Measurements from ENCODE around the gene SORBS1. TPM values are rescaled to one million over a fixed set of nuclear protein-coding genes. Genes with fewer than 3 reads are reported as not detected.

Gene SORBS1
- total RNA-seq, 2 experiments from 2014 or later, result 0.57 to 3.1 TPM

GRCh38 chr10:95538412-95538811 lies 22.8 kb downstream of the SORBS1 start:
- no peak for TF ChIP-seq CTCF (conservative IDR thresholded peaks at IDR 0.05; ENCODE audit: low read length)
- no peak for TF ChIP-seq EZH2phosphoT487 (IDR thresholded peaks at IDR 0.05; ENCODE audit: borderline replicate concordance, low read depth, low read length)
- Histone ChIP-seq H3K9me3 (ENCODE audit: low read length) (no peaks in the 10 kb centered on the region), H3K9me2 (ENCODE audit: insufficient read depth, low read length) (no peaks in the 10 kb centered on the region), H3K36me3 (ENCODE audit: insufficient read depth, low read length) (no peaks in the 10 kb centered on the region), H3K4me3 (ENCODE audit: low read depth, low read length, poor library complexity, severe bottlenecking) (no peak overlapping the region), H4K20me1 (ENCODE audit: insufficient read depth, low read length) (no peaks in the 10 kb centered on the region), H3K79me2 (ENCODE audit: insufficient read depth, low read depth, low read length) (no peaks in the 10 kb centered on the region), H3K27ac (ENCODE audit: low read depth, low read length, poor library complexity, severe bottlenecking) (no peak overlapping the region), H3K4me2 (ENCODE audit: low read length) (no peak overlapping the region), H3K4me1 (ENCODE audit: insufficient read depth, low read length, poor library complexity, severe bottlenecking) (no peaks in the 10 kb centered on the region), H2AFZ (ENCODE audit: low read length) (no peak overlapping the region)
- BruUV-seq (replicated peaks), result no TSS peak
- POLR2A ChIA-PET, result interaction anchor here (0.7 kb wide), 1 partner anchor 302 kb away, joined by 3 read pairs; no protein-coding TSS in a partner anchor
- CTCF ChIA-PET (ENCODE audit: unreplicated experiment), result no interaction called here
- intact Hi-C loops (cut with micrococcal nuclease; ENCODE audit: unreplicated experiment), result no loop called here
- DNase-seq (ENCODE audit: low spot score), result no peak

- BruUV-seq (replicated peaks), result no TSS peak
- POLR2A ChIA-PET, result no interaction called here
These were observed 23.6 kb downstream of the SORBS1 start for GRCh38 chr10:95537542-95537927.

More at GRCh38 chr10:95537542-95537927, 23.6 kb downstream of the SORBS1 start:
- Histone ChIP-seq H3K9me3 (ENCODE audit: low read length) (no peaks in the 10 kb centered on the region), H4K20me1 (ENCODE audit: insufficient read depth, low read length) (no peaks in the 10 kb centered on the region), H3K4me1 (ENCODE audit: insufficient read depth, low read length, poor library complexity, severe bottlenecking) (no peaks in the 10 kb centered on the region), H3K4me2 (ENCODE audit: low read length) (no peak overlapping the region), H3K9me2 (ENCODE audit: insufficient read depth, low read length) (no peaks in the 10 kb centered on the region), H3K4me3 (ENCODE audit: low read depth, low read length, poor library complexity, severe bottlenecking) (no peak overlapping the region), H3K27ac (ENCODE audit: low read depth, low read length, poor library complexity, severe bottlenecking) (no peak overlapping the region), H3K36me3 (ENCODE audit: insufficient read depth, low read length) (no peaks in the 10 kb centered on the region), H3K79me2 (ENCODE audit: insufficient read depth, low read depth, low read length) (no peaks in the 10 kb centered on the region), H2AFZ (ENCODE audit: low read length) (no peak overlapping the region)
- CTCF ChIA-PET (ENCODE audit: unreplicated experiment), result no interaction called here
- no peak for DNase-seq (ENCODE audit: low spot score)
- intact Hi-C loops (cut with micrococcal nuclease; ENCODE audit: unreplicated experiment), result no loop called here
- TF ChIP-seq CTCF (conservative IDR thresholded peaks at IDR 0.05; ENCODE audit: low read length) (no peak), EZH2phosphoT487 (IDR thresholded peaks at IDR 0.05; ENCODE audit: borderline replicate concordance, low read depth, low read length) (no peak)
